ENCODE measurements around the gene NCOA5.

DNA sequence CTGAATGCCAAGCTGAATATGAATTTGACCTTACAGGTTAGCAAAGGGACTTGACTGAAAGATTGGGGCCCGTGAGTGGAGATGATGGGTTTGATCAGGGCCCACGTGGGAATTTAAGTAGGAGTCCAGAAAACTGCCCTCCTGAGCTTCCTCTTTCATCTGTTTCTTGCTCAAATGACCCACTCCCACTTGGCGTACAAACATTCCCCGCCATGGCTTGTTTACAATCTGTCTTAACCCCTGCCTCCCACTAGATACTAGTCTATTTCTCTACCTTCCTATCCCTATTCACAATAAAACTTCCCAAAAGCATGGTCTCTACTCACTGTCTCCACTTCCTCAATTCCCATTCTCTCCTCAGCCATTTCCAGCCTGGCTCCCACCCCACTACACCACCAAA is 71.7 kb downstream of the NCOA5 start:
- TF ChIP-seq POLR2A (IDR thresholded peaks at IDR 0.05) = no peak
- TF ChIP-seq CTCF (IDR thresholded peaks at IDR 0.05) = no peak
